T-helper 1 cell treated with Interleukin-12 subunit alpha and Interleukin-12 subunit beta and Interleukin-4 antibody, amounts not matched to agents 30 μg/mL and 1 μg/mL, for 36 hours (primary cell): ENCODE data around the gene SYPL1.
A peak's percentile ranks its signal among the peaks of the same experiment; 100 is the strongest.

ENCODE experiments used
- H3K27ac Mint-ChIP-seq: one replicate; pipeline ENCODE4 v1.8.0; 2021; ENCODE audit warnings: mild to moderate bottlenecking, mixed read lengths
- H3K27me3 Mint-ChIP-seq: one replicate; pipeline ENCODE4 v1.8.0; 2021; ENCODE audit warnings: low read depth, mixed read lengths
- H3K36me3 Mint-ChIP-seq: one replicate; pipeline ENCODE4 v1.8.0; 2021; ENCODE audit warnings: low read depth, mixed read lengths
- H3K4me1 Mint-ChIP-seq: one replicate; pipeline ENCODE4 v1.8.0; 2021; ENCODE audit warnings: low read depth, mixed read lengths
- H3K4me3 Mint-ChIP-seq: one replicate; pipeline ENCODE4 v1.8.0; 2021; ENCODE audit warnings: mild to moderate bottlenecking, moderate library complexity, mixed read lengths
- H3K9me3 Mint-ChIP-seq: one replicate; pipeline ENCODE4 v1.8.0; 2021; ENCODE audit warnings: mixed read lengths

SYPL1 gene

GRCh38 chr7:106128836-106129235 lies 16.7 kb upstream of the SYPL1 start:
- Mint-ChIP-seq H3K27me3 (peaks cover 28% of the 10 kb centered on the region), H3K36me3 (no peaks in the 10 kb centered on the region), H3K27ac (no peak overlapping the region), H3K4me1 (peaks cover 6% of the 10 kb centered on the region), H3K9me3 (no peaks in the 10 kb centered on the region), H3K4me3 (no peak overlapping the region)

- H3K9me3 Mint-ChIP-seq: no peaks in the 10 kb centered on the region
- H3K36me3 Mint-ChIP-seq: no peaks in the 10 kb centered on the region
- no peak overlapping the region for H3K27ac Mint-ChIP-seq
- peaks cover 6% of the 10 kb centered on the region for H3K4me1 Mint-ChIP-seq
- no peak overlapping the region for H3K4me3 Mint-ChIP-seq
- peaks cover 26% of the 10 kb centered on the region for H3K27me3 Mint-ChIP-seq
These were observed 16.1 kb upstream of the SYPL1 start for GRCh38 chr7:106127984-106128780.

- no peaks in the 10 kb centered on the region for H3K36me3 Mint-ChIP-seq
- peaks cover 19% of the 10 kb centered on the region for H3K27me3 Mint-ChIP-seq
- H3K4me3 Mint-ChIP-seq: peak overlapping the region; percentile 34
- H3K9me3 Mint-ChIP-seq: no peaks in the 10 kb centered on the region
- H3K4me1 Mint-ChIP-seq: peaks cover 6% of the 10 kb centered on the region
- peak overlapping the region; percentile 32 for H3K27ac Mint-ChIP-seq
These were observed 14.2 kb upstream of the SYPL1 start for GRCh38 chr7:106126170-106126938.

- H3K4me3 Mint-ChIP-seq: no peak overlapping the region
- H3K36me3 Mint-ChIP-seq: no peaks in the 10 kb centered on the region
- H3K9me3 Mint-ChIP-seq: no peaks in the 10 kb centered on the region
- peaks cover 6% of the 10 kb centered on the region for H3K4me1 Mint-ChIP-seq
- peaks cover 13% of the 10 kb centered on the region for H3K27me3 Mint-ChIP-seq
- no peak overlapping the region for H3K27ac Mint-ChIP-seq
These were observed 13.3 kb upstream of the SYPL1 start for GRCh38 chr7:106125417-106125816.

- no peaks in the 10 kb centered on the region for H3K9me3 Mint-ChIP-seq
- H3K4me3 Mint-ChIP-seq: no peak overlapping the region
- H3K27ac Mint-ChIP-seq: peak overlapping the region; percentile 6
- peaks cover 5% of the 10 kb centered on the region for H3K27me3 Mint-ChIP-seq
- H3K4me1 Mint-ChIP-seq: peaks cover 6% of the 10 kb centered on the region
- H3K36me3 Mint-ChIP-seq: no peaks in the 10 kb centered on the region
These were observed 12.1 kb upstream of the SYPL1 start for GRCh38 chr7:106124186-106124585.

- Mint-ChIP-seq H3K9me3 (no peaks in the 10 kb centered on the region), H3K36me3 (no peaks in the 10 kb centered on the region), H3K27ac (no peak overlapping the region), H3K4me3 (no peak overlapping the region), H3K4me1 (peaks cover 6% of the 10 kb centered on the region), H3K27me3 (no peaks in the 10 kb centered on the region)
These were observed 10.6 kb upstream of the SYPL1 start for GRCh38 chr7:106122713-106123112.

GRCh38 chr7:106121189-106121810 lies 9.2 kb upstream of the SYPL1 start:
- Mint-ChIP-seq H3K36me3 (no peaks in the 10 kb centered on the region), H3K4me3 (no peak overlapping the region), H3K9me3 (no peaks in the 10 kb centered on the region), H3K27ac (no peak overlapping the region), H3K27me3 (no peaks in the 10 kb centered on the region), H3K4me1 (peaks cover 3% of the 10 kb centered on the region)

- Mint-ChIP-seq H3K27me3 (no peaks in the 10 kb centered on the region), H3K4me3 (no peak overlapping the region), H3K9me3 (no peaks in the 10 kb centered on the region), H3K27ac (no peak overlapping the region), H3K4me1 (no peaks in the 10 kb centered on the region), H3K36me3 (no peaks in the 10 kb centered on the region)
These were observed 8.4 kb upstream of the SYPL1 start for GRCh38 chr7:106120500-106120899.

- Mint-ChIP-seq H3K9me3 (no peaks in the 10 kb centered on the region), H3K27me3 (no peaks in the 10 kb centered on the region), H3K4me1 (no peaks in the 10 kb centered on the region), H3K36me3 (no peaks in the 10 kb centered on the region), H3K4me3 (no peak overlapping the region), H3K27ac (no peak overlapping the region)
These were observed 7.6 kb upstream of the SYPL1 start for GRCh38 chr7:106119719-106120118.

GRCh38 chr7:106117786-106118544 lies 5.9 kb upstream of the SYPL1 start:
- Mint-ChIP-seq H3K27me3 (no peaks in the 10 kb centered on the region), H3K4me1 (peaks cover 3% of the 10 kb centered on the region), H3K4me3 (no peak overlapping the region), H3K36me3 (no peaks in the 10 kb centered on the region), H3K27ac (no peak overlapping the region), H3K9me3 (no peaks in the 10 kb centered on the region)

- Mint-ChIP-seq H3K27ac (no peak overlapping the region), H3K4me3 (no peak overlapping the region), H3K36me3 (no peaks in the 10 kb centered on the region), H3K27me3 (peaks cover 3% of the 10 kb centered on the region), H3K4me1 (peaks cover 10% of the 10 kb centered on the region), H3K9me3 (no peaks in the 10 kb centered on the region)
These were observed 4.1 kb upstream of the SYPL1 start for GRCh38 chr7:106116161-106116704.

GRCh38 chr7:106114716-106115383 lies 2.7 kb upstream of the SYPL1 start:
- Mint-ChIP-seq H3K9me3 (no peaks in the 10 kb centered on the region), H3K27ac (peak overlapping the region; percentile 26), H3K4me1 (peaks cover 21% of the 10 kb centered on the region), H3K27me3 (peaks cover 13% of the 10 kb centered on the region), H3K36me3 (no peaks in the 10 kb centered on the region), H3K4me3 (no peak overlapping the region)

- Mint-ChIP-seq H3K4me3 (peak overlapping the region; percentile 86), H3K27me3 (peaks cover 13% of the 10 kb centered on the region), H3K36me3 (no peaks in the 10 kb centered on the region), H3K4me1 (peaks cover 32% of the 10 kb centered on the region), H3K9me3 (no peaks in the 10 kb centered on the region), H3K27ac (peak overlapping the region; percentile 92)
These were observed 885 bp upstream of the SYPL1 start for GRCh38 chr7:106112972-106113421.
